HAP-1 (cell line): ENCODE data around the gene PDXP.
A peak's percentile ranks its signal among the peaks of the same experiment; 100 is the strongest.
"Not testable (repeated sequence)": the region's sequence is repeated elsewhere in the genome, so short reads cannot be mapped to it uniquely, and the experiment has no call there.

Experiments used
- DNase-seq, 2 experiments: peaks; one replicate each; pipeline ENCODE4 v3.0.0-alpha.2; 2016 to 2020; ENCODE audit warnings: low spot score in 2 of 2
- H3K27me3 ChIP-seq: fragments of 250-450 bp; sonication (Bioruptor Pico); 2 replicates; pipeline ENCODE4 v1.5.1; 2020; ENCODE audit warnings: low read depth, mild to moderate bottlenecking, moderate library complexity
- H3K36me3 ChIP-seq: fragments of 250-450 bp; sonication (Bioruptor Pico); replicated peaks from 2 replicates; pipeline ENCODE4 v1.5.1; 2020; ENCODE audit warnings: mild to moderate bottlenecking
- H3K4me1 ChIP-seq: fragments of 250-450 bp; sonication (Bioruptor Pico); 2 replicates; pipeline ENCODE4 v1.5.1; 2020; ENCODE audit warnings: mild to moderate bottlenecking
- H3K4me3 ChIP-seq: fragments of 250-450 bp; sonication (Bioruptor Pico); 2 replicates; pipeline ENCODE4 v1.5.1; 2020; ENCODE audit warnings: mild to moderate bottlenecking, moderate library complexity
- H3K9me3 ChIP-seq: fragments of 250-450 bp; sonication (Bioruptor Pico); 2 replicates; pipeline ENCODE4 v1.5.1; 2020; ENCODE audit warnings: mild to moderate bottlenecking, moderate library complexity
- in situ Hi-C: fragments of 300-500 bp; cut with MboI; formaldehyde crosslinking; loops from 3 replicates; pipeline ENCODE4 v1.14.3; 2020; ENCODE audit warnings: low sequenced_read_pairs, inconsistent platforms, mixed read lengths

Gene PDXP

DNA sequence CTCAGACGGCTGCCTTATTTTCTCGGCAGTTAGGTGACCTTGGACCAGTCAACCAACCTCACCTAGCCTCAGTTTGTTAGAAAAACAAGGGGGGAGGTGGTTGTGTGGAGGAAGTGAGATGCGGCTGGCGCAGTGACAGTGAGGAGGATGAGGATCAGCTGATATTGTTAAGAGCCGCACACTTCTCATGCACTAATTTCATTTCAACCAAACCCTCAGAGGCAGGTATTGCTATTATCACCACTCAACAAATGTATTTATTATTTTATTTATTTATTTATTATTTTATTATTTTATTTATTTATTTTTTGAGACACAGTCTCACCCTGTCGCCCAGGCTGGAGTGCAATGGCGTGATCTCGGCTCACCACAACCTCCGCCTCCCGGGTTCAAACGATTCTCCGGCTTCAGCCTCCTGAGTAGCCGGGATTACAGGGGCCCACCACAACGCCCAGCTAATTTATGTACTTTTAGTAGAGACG is 19.0 kb downstream of the PDXP start:
- Histone ChIP-seq H3K9me3 (no peaks in the 10 kb centered on the region), H3K27me3 (no peaks in the 10 kb centered on the region), H3K4me3 (peak overlapping the region; percentile 33), H3K4me1 (peaks cover 27% of the 10 kb centered on the region), H3K36me3 (no peaks in the 10 kb centered on the region)
- in situ Hi-C loops: no loop called here
- DNase-seq: no peak

DNA sequence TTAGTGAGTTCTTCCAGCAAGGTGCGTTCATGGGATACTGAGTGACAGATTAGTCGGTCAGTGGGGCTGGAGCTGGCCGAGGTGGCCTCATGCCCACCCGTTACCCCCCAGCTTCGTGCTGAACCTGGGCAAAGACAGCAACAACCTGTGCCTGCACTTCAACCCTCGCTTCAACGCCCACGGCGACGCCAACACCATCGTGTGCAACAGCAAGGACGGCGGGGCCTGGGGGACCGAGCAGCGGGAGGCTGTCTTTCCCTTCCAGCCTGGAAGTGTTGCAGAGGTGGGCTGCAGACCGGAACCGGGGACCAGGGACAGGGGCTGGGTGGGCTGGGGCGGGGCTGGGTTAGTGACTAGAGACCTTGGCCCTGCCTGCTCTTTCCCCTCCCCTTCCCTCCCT is 19.8 kb downstream of the PDXP start:
- Histone ChIP-seq H3K4me3 (no peak overlapping the region), H3K4me1 (peaks cover 27% of the 10 kb centered on the region), H3K27me3 (no peaks in the 10 kb centered on the region), H3K36me3 (no peaks in the 10 kb centered on the region), H3K9me3 (no peaks in the 10 kb centered on the region)
- in situ Hi-C loops: no loop called here
- no peak for DNase-seq

DNA sequence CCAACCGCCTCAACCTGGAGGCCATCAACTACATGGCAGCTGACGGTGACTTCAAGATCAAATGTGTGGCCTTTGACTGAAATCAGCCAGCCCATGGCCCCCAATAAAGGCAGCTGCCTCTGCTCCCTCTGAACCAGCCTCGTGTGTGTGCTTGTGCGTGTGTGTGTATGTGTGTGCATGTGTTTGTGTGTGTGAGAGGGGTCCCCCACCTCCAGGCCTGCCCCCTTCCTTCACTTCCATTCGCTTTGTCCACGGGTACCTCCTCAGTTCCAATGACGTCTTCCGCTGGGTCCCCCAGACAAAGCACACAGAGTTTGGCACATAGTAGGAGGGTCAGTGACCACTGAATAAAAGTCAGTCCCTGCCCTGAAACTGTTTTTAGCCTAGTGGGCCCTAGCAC is 21.1 kb downstream of the PDXP start:
- H3K9me3 ChIP-seq: no peaks in the 10 kb centered on the region
- DNase-seq: no peak
- H3K27me3 ChIP-seq: no peaks in the 10 kb centered on the region
- in situ Hi-C loops: no loop called here
- no peak overlapping the region for H3K4me3 ChIP-seq
- no peaks in the 10 kb centered on the region for H3K36me3 ChIP-seq
- peaks cover 23% of the 10 kb centered on the region for H3K4me1 ChIP-seq

DNA sequence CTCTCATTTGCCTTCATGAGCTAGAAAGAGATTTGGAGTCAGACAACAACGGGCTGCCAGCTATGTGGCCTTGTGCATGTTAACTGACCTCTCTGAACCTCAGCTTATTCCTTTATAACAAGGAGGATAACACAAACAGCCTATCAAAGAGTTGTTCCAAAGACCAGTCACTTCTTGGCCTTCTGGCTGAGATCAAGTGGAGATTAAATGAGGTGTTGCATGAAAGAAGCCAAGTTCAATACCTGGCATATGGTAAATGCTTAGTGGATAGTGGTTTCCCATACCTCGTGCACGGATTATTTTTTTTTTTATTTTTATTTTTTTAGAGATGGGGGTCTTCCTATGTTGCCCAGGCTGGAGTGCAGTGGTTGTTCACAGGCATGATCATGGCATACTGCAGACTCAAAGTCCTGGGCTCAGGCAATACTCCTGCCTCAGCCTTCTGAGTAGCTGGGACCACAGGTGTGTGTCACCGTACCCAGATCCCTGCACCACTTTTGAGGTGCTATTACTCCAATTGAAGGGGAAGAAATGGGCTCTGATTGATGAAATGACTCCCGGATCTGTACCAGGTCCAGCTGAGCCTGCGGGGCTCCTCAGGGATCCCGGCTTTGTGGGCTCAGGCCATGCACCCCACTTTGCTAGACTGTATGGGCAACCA is 21.8 kb downstream of the PDXP start:
- in situ Hi-C loops: no loop called here

DNA sequence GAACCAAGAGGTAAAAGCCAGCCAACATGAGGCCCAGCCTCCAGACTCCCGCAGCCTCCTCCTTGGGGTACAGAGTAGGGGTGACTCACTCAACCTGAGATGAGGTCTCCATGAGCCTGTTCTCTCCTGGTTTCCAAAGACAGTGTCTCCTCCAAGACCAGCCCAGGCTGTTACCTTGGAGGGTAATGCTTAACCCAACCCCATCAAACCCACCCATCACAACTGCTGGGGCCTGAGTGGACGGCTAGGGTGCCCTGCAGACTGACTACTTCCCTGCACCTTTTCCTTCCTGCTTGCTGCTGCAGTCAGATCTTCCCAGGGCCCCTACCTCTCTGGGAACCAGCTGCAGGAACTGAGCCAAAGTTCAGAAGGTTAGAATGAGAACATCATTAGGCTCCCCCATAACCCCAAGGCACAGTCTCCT is 22.5 kb downstream of the PDXP start:
- Histone ChIP-seq H3K4me1 (peaks cover 14% of the 10 kb centered on the region), H3K4me3 (no peak overlapping the region), H3K9me3 (no peaks in the 10 kb centered on the region), H3K27me3 (no peaks in the 10 kb centered on the region), H3K36me3 (no peaks in the 10 kb centered on the region)
- no peak for DNase-seq
- in situ Hi-C loops: no loop called here

More for the DNA sequence above, 21.8 kb downstream of the PDXP start:
- peaks cover 17% of the 10 kb centered on the region for H3K4me1 ChIP-seq
- no peaks in the 10 kb centered on the region for H3K27me3 ChIP-seq
- no peaks in the 10 kb centered on the region for H3K36me3 ChIP-seq
- H3K9me3 ChIP-seq: no peaks in the 10 kb centered on the region
- no peak overlapping the region for H3K4me3 ChIP-seq
- DNase-seq: no peak

DNA sequence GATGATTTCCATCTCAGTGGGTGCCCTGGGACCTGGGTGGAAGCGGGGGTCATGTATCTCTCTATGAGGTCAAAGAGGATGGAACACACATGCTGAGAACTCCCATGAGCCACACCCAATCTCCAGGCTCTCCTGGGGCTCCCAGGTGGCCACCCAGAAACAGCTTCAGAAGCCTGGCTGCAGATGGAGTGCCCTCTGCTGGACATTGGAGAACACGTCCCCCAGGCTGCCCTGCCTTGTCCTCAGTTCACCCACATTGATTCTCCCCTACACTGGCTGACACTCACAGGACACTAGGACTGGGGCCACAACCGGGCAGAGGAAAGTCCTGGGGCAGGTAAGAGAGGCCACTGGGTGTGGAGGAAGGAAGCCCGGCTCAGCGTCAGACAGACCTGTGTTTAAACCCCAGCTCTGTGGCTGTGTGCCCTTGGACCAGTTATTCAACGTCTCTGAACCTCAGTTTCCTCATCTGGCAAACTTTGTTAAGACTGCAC is 23.1 kb downstream of the PDXP start:
- in situ Hi-C loops: no loop called here
- Histone ChIP-seq H3K9me3 (no peaks in the 10 kb centered on the region), H3K27me3 (no peaks in the 10 kb centered on the region), H3K4me1 (peaks cover 9% of the 10 kb centered on the region), H3K36me3 (no peaks in the 10 kb centered on the region; the same call in 1 of the 2 replicates), H3K4me3 (no peak overlapping the region)
- peak; percentile 72 to 87 for DNase-seq

DNA sequence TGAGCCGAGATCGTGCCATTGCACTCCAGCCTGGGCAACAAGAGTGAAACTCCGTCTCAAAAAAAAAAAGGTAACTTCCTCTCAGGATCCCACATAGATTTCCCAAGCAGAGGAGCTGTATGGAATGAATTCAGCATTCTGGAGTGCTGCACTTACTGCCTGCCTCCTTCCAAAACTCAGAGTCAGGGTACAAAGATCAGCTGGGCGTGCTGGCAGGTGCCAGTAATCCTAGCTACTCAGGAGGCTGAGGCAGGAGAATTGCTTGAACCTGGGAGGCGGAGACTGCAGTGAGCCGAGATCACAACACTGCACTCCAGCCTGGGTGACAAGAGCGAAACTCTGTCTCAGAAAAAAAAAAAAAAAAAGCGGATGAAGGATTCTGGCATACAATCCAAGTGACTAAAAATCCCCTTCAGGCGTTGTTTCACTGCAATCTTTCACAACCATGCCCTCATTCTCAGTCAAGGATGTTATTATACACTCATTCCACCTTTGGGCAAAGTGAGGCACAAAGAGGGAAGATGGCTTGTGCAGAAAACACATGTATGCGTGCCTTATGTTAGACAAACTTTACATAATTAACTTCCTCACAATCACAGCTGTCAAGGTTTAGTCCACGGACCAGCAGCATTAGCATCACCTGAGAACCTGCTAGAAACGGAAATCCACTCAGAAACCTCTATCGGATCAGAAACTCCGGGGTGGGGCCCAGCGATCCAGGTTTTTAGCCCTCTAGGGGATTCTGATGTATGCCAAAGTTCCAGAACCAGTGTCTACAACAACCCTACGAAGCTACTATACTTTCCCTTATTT is 26.5 kb downstream of the PDXP start:
- H3K27me3 ChIP-seq: no peaks in the 10 kb centered on the region
- in situ Hi-C loops: no loop called here
- DNase-seq: no peak
- peaks cover 18% of the 10 kb centered on the region for H3K36me3 ChIP-seq
- H3K4me1 ChIP-seq: peaks cover 2% of the 10 kb centered on the region; the same call in 1 of the 2 replicates
- no peak overlapping the region for H3K4me3 ChIP-seq
- no peaks in the 10 kb centered on the region for H3K9me3 ChIP-seq

DNA sequence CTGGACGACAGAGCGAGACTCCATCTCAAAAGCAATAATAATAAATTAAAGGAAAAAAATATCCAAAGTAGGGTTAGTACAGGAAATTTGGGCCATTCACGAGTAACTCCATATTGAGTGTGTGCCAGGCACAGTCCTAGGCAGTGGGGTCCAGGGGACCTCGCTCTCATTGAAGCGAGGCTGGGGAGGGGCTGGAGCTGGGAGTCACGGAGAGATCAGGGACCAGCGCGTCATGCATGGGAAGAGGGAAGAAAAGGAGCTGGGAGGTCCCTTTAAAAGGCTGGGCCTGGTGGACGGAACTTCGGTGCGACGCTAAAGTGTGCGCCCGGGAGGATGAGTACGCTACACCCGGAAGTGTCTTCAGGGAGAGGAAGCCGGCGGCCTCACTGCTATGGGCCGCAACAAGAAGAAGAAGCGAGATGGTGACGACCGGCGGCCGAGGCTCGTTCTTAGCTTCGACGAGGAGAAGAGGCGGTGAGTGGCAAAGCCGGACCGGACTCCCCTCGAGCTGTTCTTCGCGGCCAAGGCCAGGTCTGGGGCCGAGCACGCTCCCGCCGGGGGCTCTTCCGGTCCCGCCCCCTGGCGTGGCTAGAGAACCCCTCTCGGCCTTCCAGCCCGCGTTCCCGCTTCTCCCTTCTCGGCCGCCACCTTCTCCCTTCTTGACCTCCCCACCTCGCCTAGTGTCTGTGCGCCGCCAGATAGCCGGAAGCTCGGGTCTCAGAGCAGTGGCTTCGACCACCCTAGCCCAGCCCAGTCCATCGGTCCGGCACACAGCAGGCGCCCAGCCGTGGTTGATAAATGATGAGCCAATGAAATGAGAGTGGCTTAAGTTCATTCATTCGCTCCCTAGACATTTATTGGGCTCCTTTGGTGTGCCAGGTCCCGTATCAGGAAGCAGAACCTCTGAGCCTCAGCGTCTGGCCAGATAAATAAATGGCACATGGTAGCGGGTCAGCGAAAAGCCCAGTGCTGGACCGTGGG is 27.8 kb downstream of the PDXP start, which contains the start of gene NOL12:
NOL12 (plus strand) TSS at position 342 of the 981 bp plus-strand sequence; CDS start at position 392, 50 bp downstream.
- H3K27me3 ChIP-seq: no peaks in the 10 kb centered on the region
- no peaks in the 10 kb centered on the region for H3K9me3 ChIP-seq
- DNase-seq: peak; percentile 84 to 89
- peaks cover 27% of the 10 kb centered on the region for H3K36me3 ChIP-seq
- in situ Hi-C loops: no loop called here
- H3K4me1 ChIP-seq: peaks cover 2% of the 10 kb centered on the region; the same call in 1 of the 2 replicates
- peak within 1 kb of the TSS; percentile 79 for H3K4me3 ChIP-seq

DNA sequence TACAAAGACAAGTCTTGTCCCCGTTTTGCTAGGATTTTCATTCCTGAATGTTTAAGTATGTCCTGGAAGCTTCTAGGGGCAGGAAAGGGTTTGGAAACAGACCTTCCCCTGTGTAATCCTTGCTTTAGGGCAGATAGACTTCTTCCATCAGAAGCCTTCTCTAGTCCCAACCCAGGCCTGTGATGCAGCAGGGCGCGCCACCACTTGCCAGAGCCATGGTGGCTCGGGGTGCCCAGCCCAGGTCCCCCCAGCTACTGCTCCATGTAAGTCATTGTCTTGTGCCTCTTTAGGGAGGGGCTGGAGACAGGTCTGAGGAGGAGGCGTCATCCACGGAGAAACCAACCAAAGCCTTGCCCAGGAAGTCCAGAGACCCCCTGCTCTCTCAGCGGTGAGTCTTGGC is 31.9 kb downstream of the PDXP start:
- Histone ChIP-seq H3K27me3 (no peaks in the 10 kb centered on the region), H3K9me3 (no peaks in the 10 kb centered on the region), H3K4me1 (peaks cover 2% of the 10 kb centered on the region; the same call in 1 of the 2 replicates), H3K36me3 (peaks cover 52% of the 10 kb centered on the region), H3K4me3 (no peak overlapping the region)
- no peak for DNase-seq
- in situ Hi-C loops: no loop called here

DNA sequence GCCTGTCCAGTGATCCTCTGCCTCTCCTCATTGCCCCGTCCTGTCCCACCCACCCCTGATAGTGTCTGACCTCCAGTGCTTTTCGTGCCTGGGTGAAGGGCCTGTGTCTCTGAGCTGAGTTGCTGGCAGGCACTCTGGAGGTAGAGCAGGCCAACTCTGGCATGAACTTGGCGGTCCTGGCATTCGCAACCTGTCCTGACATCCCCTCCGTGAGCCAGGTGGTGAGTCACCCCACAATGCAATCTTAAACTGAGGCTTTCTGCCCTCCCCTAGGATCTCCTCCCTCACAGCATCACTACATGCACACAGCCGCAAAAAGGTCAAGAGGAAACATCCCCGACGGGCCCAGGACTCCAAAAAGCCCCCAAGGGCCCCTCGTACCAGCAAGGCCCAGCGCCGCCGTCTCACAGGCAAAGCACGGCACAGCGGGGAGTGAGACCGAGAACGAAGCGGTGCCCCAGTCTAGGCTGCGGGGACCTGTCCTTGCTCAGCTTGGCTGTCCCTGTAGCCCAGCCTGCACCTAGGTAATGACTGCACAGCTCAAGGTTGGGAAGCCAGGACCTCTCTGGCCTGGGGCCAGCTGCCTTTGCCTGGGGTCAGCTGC is 32.5 kb downstream of the PDXP start:
- Histone ChIP-seq H3K36me3 (peaks cover 52% of the 10 kb centered on the region), H3K9me3 (no peaks in the 10 kb centered on the region), H3K27me3 (no peaks in the 10 kb centered on the region), H3K4me1 (peaks cover under 1% of the 10 kb centered on the region; the same call in 1 of the 2 replicates), H3K4me3 (no peak overlapping the region)
- no peak for DNase-seq
- in situ Hi-C loops: no loop called here

DNA sequence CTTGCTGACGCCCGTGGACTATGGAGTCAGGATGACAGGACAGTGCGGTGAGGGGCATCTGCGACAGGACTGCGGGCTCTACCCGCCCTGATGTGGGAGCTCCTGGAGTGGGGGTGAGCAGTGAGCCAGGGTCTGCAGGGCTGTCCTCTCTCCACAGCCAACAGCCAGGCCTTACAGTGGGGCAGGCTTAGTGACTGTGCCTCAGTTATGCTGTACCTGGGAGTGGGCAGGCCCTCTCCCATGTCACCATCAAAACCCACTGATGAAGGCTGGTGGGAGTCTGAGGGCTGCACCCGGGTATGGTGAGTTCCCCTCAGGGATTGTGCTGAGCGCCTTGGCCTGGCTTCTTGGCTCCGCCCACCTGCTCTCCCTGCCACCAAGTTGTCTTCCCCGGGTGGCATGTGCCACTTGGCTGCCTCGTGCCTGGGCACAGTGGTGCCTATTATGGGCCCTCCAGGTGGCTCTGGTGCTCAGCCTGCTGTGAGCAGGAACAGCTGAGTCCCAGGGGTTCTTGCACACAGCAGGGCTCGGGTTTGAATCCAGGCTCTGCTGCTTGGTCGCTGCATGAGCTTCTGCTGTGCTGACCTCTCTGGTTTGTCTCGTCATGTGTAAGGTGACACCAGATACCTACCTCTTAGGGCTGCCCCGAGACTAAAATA is 34.2 kb downstream of the PDXP start:
- H3K27me3 ChIP-seq: no peaks in the 10 kb centered on the region
- no peak overlapping the region for H3K4me3 ChIP-seq
- in situ Hi-C loops: no loop called here
- no peaks in the 10 kb centered on the region for H3K9me3 ChIP-seq
- peaks cover 52% of the 10 kb centered on the region for H3K36me3 ChIP-seq
- no peak for DNase-seq
- H3K4me1 ChIP-seq: peaks cover 5% of the 10 kb centered on the region

DNA sequence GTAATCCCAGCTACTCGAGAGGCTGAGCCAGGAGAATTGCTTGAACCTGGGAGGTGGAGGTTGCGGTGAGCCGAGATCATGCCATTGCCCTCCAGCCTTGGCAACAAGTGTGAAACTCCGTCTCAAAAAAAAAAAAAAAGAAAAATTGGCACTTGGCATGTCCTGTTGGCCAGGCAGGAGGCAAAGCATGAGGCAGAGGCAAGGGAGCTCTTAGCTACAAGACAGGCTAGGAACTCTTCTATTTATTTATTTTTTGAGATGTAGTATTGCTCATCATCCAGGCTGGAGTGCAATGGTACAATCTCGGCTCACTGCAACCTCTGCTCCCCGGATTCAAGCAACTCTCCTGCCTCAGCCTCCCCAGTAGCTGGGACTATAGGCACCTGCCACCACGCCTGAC is 35.6 kb downstream of the PDXP start:
- H3K4me3 ChIP-seq, H3K27me3 ChIP-seq, H3K4me1 ChIP-seq, in situ Hi-C loops, DNase-seq, H3K9me3 ChIP-seq: not testable (repeated sequence)
- peaks cover 41% of the 10 kb centered on the region for H3K36me3 ChIP-seq
